SK-N-MC (cell line): ENCODE measurements around the gene MYH14.
"Not testable (repeated sequence)": the region's sequence is repeated elsewhere in the genome, so short reads cannot be mapped to it uniquely, and the experiment has no call there.

Experiments used
- DNase-seq: peaks from one replicate; pipeline ENCODE4 v3.0.0-alpha.2; 2011; ENCODE audit warnings: low read depth, low spot score
- H3K27ac ChIP-seq: fragments of 200-600 bp; sonication (generic); 2 replicates; pipeline ENCODE4 v1.5.1; 2016; ENCODE audit warnings: mixed run types
- H3K36me3 ChIP-seq: fragments of 200-600 bp; sonication (generic); 2 replicates; pipeline ENCODE4 v1.6.1; 2017; ENCODE audit warnings: antibody characterized with exemption, low read length, mixed read lengths; ENCODE audit not compliant: insufficient read depth
- H3K4me3 ChIP-seq: fragments of 200-600 bp; sonication (generic); 2 replicates; pipeline ENCODE4 v1.5.1; 2016
- H3K9ac ChIP-seq: fragments of 200-600 bp; sonication (generic); 2 replicates; pipeline ENCODE4 v1.8.0; 2017; ENCODE audit warnings: mixed run types, mixed read lengths; ENCODE audit not compliant: insufficient read length
- H3K9me3 ChIP-seq: fragments of 200-600 bp; sonication (generic); 2 replicates; pipeline ENCODE4 v1.6.1; 2017; ENCODE audit warnings: low read depth, mild to moderate bottlenecking, antibody characterized with exemption, low read length, moderate library complexity, mixed read lengths
- EZH2 ChIP-seq: fragments of 200-600 bp; sonication (generic); IDR thresholded peaks from one replicate; pipeline ENCODE4 v1.6.1; 2017; ENCODE audit warnings: antibody characterized with exemption
- FOXP2 ChIP-seq: optimal IDR thresholded peaks from 2 replicates; pipeline ENCODE3; 2011; ENCODE audit warnings: mild to moderate bottlenecking, moderate library complexity; ENCODE audit not compliant: insufficient read depth; ENCODE audit errors: extremely low read length, control extremely low read depth
- POLR2AphosphoS5 ChIP-seq: IDR thresholded peaks from 2 replicates; pipeline ENCODE4 v1.6.1; 2012; ENCODE audit warnings: mild to moderate bottlenecking, low read depth, low read length, borderline replicate concordance

MYH14 gene

DNA sequence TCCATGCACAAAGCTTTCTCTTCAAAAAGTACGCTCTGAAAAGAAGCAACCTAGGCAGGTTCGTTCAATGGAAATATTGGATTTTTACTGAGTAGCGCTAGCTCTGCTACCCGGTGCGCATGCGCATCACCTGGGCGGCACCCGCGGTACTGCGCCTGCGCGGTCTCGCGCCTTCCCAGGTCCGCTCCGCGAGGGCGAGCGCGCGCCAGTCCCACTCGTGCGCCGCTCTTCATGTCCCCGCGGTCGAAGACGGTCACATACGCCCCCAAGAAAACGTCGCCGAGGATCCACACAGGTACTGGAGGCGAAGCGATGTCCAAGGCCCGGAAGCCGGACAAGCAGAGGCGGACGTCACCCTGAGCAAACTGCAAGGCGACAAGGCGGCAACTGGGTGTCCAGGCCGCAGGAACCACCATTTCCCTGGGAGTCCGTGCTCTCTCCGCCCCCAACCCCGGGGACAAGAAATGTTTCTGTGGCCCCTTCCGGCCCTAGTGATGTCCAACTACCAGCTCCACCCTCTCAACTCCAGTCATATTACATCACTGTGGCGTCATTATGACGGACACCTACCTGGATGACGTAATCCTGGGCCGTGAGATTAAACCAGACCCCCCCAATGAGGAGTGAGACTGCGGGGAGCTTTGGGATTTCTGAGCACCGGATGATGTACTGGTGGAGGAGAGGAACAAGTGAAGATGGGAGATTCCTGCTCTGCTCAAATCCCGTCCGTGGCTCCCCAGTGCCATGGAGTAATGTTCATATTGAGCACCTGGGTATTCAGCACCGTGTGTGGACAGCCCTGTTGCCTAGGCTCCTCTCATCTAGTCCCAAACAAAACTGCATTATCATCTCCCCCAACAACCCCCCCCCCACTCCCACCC, 130.6 kb downstream of the MYH14 start:
- DNase-seq, result no peak
- H3K9ac ChIP-seq, result peak overlapping the region; percentile 21
- no peak overlapping the region for H3K27ac ChIP-seq
- peak overlapping the region; percentile 84 for H3K4me3 ChIP-seq
- TF ChIP-seq EZH2, result no peak
- TF ChIP-seq POLR2AphosphoS5, result peak; percentile 60; the same call in 1 of the 2 replicates
- H3K9me3 ChIP-seq, result no peaks in the 10 kb centered on the region
- no peaks in the 10 kb centered on the region for H3K36me3 ChIP-seq

DNA sequence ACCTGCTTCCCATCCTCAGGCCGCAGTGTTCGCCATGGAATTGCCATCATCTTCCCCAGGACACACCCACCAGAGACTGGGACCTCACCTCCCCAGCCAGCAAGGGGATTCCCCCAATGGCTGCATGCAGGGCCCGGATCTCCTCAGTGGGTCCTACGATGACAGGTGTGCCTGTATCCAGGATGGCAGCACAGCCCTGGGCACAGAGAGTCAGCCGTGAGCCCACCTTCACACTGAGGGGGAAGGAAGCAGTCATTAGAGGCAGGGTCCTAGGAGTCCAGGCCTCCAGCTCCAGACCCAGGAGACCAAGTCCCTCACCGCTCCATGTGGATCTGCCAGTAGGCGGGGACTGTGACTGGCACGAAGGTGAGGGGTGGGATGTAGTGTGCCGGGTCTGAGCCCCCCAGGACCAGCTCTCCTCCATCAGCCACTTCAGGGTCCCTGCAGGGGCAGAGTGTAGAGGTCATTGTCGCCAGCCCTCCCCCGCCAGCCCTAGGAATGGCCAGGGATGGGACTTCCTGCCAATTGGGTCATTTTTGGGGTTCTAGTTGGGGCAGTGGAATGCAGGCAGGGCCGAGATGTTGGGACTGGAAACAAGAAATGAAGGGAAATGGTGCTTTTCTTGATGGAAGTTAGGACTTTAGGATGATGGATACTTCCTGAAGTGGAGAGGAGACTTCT, 131.5 kb downstream of the MYH14 start:
- no peak overlapping the region for H3K9ac ChIP-seq

DNA sequence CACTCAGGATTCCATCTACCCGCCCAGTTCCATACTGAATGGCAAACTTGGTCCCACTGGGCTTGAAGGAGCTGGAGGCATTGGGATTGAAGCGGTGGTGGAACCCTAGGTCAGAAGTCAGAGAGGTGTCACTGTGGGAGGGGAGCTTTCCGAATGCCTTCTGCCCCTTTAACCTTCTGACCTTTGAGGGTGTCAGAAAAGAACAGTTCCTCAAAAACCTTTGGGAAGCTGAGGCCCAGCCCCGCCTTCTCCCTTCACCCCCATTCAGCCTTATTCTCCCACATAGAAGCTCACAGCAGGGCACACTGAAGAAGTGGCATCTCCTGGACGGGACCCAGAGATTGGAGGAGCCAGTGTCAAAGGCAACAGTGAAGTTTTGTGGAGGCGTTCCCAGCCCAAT, 133.6 kb downstream of the MYH14 start:
- not testable (repeated sequence) for H3K4me3 ChIP-seq, H3K9ac ChIP-seq, H3K9me3 ChIP-seq, H3K36me3 ChIP-seq, DNase-seq, H3K27ac ChIP-seq

More for the DNA sequence above, 131.5 kb downstream of the MYH14 start:
- Histone ChIP-seq H3K27ac (no peak overlapping the region), H3K36me3 (no peaks in the 10 kb centered on the region), H3K4me3 (no peak overlapping the region), H3K9me3 (no peaks in the 10 kb centered on the region)
- no peak for DNase-seq
- TF ChIP-seq POLR2AphosphoS5 (no peak), FOXP2 (no peak), EZH2 (no peak)

DNA sequence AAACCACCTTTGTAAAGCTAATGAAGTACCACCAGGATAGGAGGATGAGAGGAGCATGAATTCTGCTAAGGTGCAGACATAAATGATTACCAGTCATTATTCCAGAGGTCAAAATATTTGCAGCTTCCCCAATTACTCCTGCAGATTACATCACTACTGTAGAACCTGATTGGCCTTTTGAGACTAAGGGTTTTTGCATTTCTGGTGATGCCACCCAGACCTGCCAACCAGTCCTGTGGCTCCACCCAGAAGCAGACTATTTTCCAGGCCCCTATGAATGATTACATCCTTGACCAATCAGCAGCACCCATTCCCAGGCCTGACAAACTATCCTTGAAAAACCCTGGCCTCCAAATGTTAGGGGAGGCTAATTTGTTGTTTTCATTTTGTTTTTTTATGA, 136.9 kb downstream of the MYH14 start:
- Histone ChIP-seq H3K36me3 (no peaks in the 10 kb centered on the region), H3K9me3 (no peaks in the 10 kb centered on the region), H3K4me3 (no peak overlapping the region), H3K9ac (no peak overlapping the region), H3K27ac (no peak overlapping the region)
- no peak for DNase-seq
- TF ChIP-seq EZH2, result no peak

DNA sequence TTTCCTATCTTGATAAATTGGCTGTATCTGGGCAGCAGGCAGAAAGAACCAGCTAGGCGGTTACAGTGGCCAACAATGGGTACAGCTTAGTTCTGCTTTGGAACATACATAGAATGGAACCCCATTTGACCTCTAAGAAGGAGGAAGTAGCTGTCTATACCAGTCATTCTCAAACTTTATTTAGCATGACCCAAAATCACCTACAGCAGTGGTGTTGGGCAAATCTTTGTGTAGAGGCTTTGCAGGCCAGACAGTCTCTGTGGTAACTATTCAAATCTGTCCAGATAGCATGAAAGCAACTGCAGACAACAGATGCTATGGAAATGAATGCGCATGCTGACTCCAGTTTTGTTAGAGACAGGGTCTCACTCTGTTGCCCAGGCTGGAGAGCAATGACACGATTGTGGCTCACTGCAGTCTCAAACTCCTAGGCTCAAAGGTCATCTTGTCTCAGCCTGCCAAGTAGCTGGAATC, 137.7 kb downstream of the MYH14 start:
- no peaks in the 10 kb centered on the region for H3K36me3 ChIP-seq
- TF ChIP-seq POLR2AphosphoS5, result no peak
- TF ChIP-seq FOXP2, result no peak
- TF ChIP-seq EZH2, result no peak
- H3K9me3 ChIP-seq, result no peaks in the 10 kb centered on the region
- H3K27ac ChIP-seq, result no peak overlapping the region
- H3K4me3 ChIP-seq, result no peak overlapping the region
- no peak overlapping the region for H3K9ac ChIP-seq
- DNase-seq, result no peak

DNA sequence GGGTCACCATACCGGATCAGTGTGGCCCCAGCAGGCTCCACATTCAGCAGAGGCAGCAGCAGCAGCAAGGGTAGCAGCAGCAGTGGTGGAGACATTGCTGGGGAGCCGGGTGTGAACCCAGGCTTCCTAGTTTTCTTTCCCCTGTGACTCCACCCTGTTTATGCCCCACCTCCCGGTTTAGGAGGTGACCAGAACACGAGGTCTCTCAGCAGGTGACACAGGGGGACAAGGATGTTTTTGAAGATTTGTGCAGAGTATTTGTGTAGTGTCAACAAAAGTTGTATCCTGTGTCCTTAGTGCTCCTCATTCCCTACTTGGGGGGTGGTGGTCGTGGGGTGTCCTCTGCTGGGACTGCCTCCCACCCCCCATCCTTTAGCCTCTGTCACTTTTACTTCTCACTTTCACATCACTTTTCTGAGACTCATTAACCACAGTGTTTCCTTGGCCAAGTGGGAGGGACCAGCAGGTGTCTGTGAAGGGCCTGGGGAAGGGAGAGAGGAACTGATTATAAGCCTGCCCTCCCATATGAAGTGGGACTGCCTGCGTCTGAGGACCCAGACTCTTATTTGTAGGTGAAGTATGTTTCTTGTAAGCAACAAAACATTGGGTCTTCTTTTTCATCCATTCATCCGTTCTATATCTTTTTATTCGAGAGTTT, 141.4 kb downstream of the MYH14 start:
- TF ChIP-seq EZH2 (no peak), FOXP2 (no peak), POLR2AphosphoS5 (no peak)
- Histone ChIP-seq H3K4me3 (no peak overlapping the region), H3K9ac (no peak overlapping the region), H3K36me3 (no peaks in the 10 kb centered on the region), H3K9me3 (no peaks in the 10 kb centered on the region), H3K27ac (no peak overlapping the region)
- DNase-seq, result no peak

DNA sequence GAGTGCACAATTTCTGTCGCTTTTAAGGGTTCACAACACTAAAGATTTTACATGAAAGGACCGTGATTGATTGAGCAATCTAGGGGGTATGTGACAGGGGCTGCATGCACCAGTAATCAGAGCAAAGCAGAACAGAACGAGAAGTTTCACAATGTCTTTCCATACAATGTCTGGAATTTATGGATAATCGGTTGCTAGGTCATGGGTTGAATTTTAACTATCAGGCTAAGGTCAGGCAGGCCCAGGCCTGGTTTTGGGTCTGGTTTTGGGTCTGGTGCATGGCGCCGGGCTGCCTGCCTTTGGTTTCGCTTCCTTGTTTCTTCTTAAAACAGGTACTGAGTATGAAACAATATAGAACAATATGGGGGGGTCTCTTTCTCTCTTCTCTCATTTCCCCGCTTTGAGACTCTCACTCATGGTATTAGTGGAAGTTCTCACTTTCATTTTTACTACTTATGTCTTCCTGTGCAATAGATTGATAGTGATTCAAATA, 143.7 kb downstream of the MYH14 start:
- DNase-seq, H3K4me3 ChIP-seq, H3K9ac ChIP-seq, H3K27ac ChIP-seq, H3K9me3 ChIP-seq, H3K36me3 ChIP-seq: not testable (repeated sequence)

DNA sequence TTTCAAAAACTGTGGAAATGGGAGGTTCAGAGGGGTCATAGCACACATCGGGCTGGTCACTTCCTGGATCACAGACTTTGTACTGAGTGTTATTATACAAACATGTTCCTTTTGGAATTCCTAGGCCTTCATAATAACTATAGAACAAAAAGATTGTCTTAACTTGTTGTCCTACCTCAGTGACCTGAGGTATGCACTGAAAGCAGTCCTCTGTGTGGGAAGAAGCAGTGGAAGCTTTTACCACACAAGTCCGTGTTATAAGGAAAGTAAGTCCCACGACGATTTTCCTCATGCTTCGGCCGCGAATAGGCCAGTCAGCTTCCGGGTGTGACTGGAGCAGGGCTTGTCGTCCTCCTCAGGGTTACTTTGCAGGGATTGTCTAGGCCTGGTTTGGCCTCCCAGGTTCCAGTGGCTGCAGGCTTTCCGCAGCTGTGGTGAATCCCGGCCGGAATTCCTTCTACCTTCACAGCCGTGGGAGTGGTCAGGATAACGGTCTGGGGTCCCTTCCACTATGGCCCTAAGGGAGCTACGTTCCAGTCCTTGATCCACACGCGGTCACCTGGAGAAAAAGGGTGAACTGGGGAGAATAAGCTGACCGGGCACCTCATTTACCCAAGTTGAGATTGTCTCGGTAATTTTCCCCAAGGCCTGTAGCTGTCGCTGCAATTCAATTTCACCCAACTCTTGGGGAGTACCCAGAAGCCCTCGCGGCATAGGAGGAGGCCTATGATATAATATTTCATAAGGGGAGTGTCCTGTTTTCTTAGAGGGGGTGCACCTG, 146.0 kb downstream of the MYH14 start:
- no peaks in the 10 kb centered on the region for H3K36me3 ChIP-seq
- H3K4me3 ChIP-seq, result no peak overlapping the region
- DNase-seq, result no peak
- no peak overlapping the region for H3K9ac ChIP-seq
- no peaks in the 10 kb centered on the region for H3K9me3 ChIP-seq
- H3K27ac ChIP-seq, result no peak overlapping the region
- TF ChIP-seq FOXP2, result no peak
- TF ChIP-seq EZH2, result no peak
- no peak for TF ChIP-seq POLR2AphosphoS5
